Kidney (tissue), 14 donors: Measurements from ENCODE around the gene AQP12A. TPM values are rescaled to one million over a fixed set of nuclear protein-coding genes. Genes with fewer than 3 reads are reported as not detected.
A peak's percentile ranks its signal among the peaks of the same experiment; 100 is the strongest.
"Not testable (repeated sequence)": the region's sequence is repeated elsewhere in the genome, so short reads cannot be mapped to it uniquely, and the experiment has no call there.

Experiments
- DNase-seq, 5 donors: peaks; one replicate each; pipeline ENCODE4 v3.0.0-alpha.2; 2013 to 2020
- FAIRE-seq: peaks from 2 replicates; lab custom pipeline; 2012; peaks lifted over from hg19 to GRCh38; lab: Jason Lieb, UNC
- H3K27ac ChIP-seq, 2 donors: one replicate each; pipeline ENCODE4 v1.7.0; 2013; ENCODE audit warnings: low read depth in 2 of 2, low read length in 2 of 2, inconsistent platforms in 1 of 2
- H3K27me3 ChIP-seq: one replicate; pipeline ENCODE4 v1.7.1; 2013; ENCODE audit warnings: low read length, inconsistent platforms; ENCODE audit not compliant: control insufficient read depth, insufficient read depth
- H3K36me3 ChIP-seq, 3 donors: one replicate each; pipeline versions ENCODE4 v1.7.0 to v1.7.1; 2013; ENCODE audit warnings: low read length in 3 of 3, control low read depth in 1 of 3, inconsistent platforms in 1 of 3; ENCODE audit not compliant: insufficient read depth in 3 of 3, control insufficient read depth in 2 of 3
- H3K4me1 ChIP-seq, 3 donors: one replicate each; pipeline versions ENCODE4 v1.7.0 to v1.7.1; 2013; ENCODE audit warnings: low read length in 3 of 3, inconsistent platforms in 1 of 3, low read depth in 1 of 3; ENCODE audit not compliant: control insufficient read depth in 2 of 3, insufficient read depth in 2 of 3
- H3K4me3 ChIP-seq, 3 donors: one replicate each; pipeline versions ENCODE4 v1.7.0 to v1.8.1; 2013; ENCODE audit warnings: low read length in 3 of 3, control low read depth in 1 of 3, inconsistent platforms in 1 of 3
- H3K9ac ChIP-seq, 3 donors: one replicate each; pipeline versions ENCODE4 v1.7.0 to v1.7.1; 2013; ENCODE audit warnings: low read length in 3 of 3, control low read depth in 1 of 3, inconsistent platforms in 1 of 3
- H3K9me3 ChIP-seq, 3 donors: one replicate each; pipeline versions ENCODE4 v1.7.0 to v1.7.1; 2013; ENCODE audit warnings: low read length in 3 of 3, control low read depth in 1 of 3, inconsistent platforms in 1 of 3; ENCODE audit not compliant: control insufficient read depth in 2 of 3, insufficient read depth in 1 of 3
- CTCF ChIP-seq: IDR thresholded peaks from 3 replicates; pipeline ENCODE4 v1.5.1; 2012; ENCODE audit warnings: mild to moderate bottlenecking, moderate library complexity, borderline replicate concordance; ENCODE audit not compliant: insufficient read depth; ENCODE audit errors: extremely low read depth
- intact Hi-C: fragments of 100-400 bp; cut with DNase I; formaldehyde crosslinking; loops from one replicate; pipeline ENCODE4 v1.11.1; 2022
- polyA plus RNA-seq: library from polyadenylated mRNA; stranded (reverse); fragments of 350-450 nt; fragmentation: Illumina TruSeq; extraction: RNeasy Lipid Tissue Mini Kit (QIAGEN cat#74804); gene quantifications from one replicate; pipeline ENCODE4 v1.2.3, GENCODE V29; 2014; ENCODE audit warnings: low read depth, low replicate concordance; ENCODE audit not compliant: insufficient read depth
- total RNA-seq: library from RNA; stranded (reverse); fragmentation: NEBNext Ultra II Directional; extraction: Animal tissue kit (Norgen Biotek cat#: 25700); gene quantifications from one replicate; pipeline ENCODE4 v1.2.1, GENCODE V29; 2021
- donor health status: control.
- donor health status: control.
- donor health status: control.
- donor health status: control.
- donor health status: control.
- donor health status: DM: yes; HTN: yes; CAD: no.
- donor health status: Normal renal cell carcinoma (clear cell type).

AQP12A gene
- total and polyA plus RNA-seq, 2 donors from 2014 or later = not detected

GRCh38 chr2:240689975-240690374 lies 1.7 kb upstream of the AQP12A start:
- Histone ChIP-seq H3K9ac (no peak overlapping the region), H3K27me3 (no peaks in the 10 kb centered on the region), H3K36me3 (no peaks in the 10 kb centered on the region), H3K4me1 (peaks cover 0 to 3% (median 2%) of the 10 kb centered on the region in 3 donors), H3K27ac (no peak overlapping the region), H3K4me3 (no peak overlapping the region), H3K9me3 (no peaks in the 10 kb centered on the region)
- intact Hi-C loops = no loop called here
- FAIRE-seq (no peak), DNase-seq (peak in 2 of 5 donors; percentile 7 to 32)
- no peak for TF ChIP-seq CTCF

- H3K4me1 ChIP-seq, H3K27ac ChIP-seq, H3K4me3 ChIP-seq, intact Hi-C loops, H3K36me3 ChIP-seq, H3K27me3 ChIP-seq, H3K9me3 ChIP-seq, H3K9ac ChIP-seq, FAIRE-seq: not testable (repeated sequence)
- peak in 2 of 5 donors; percentile 2 to 48 for DNase-seq
These were observed 1.1 kb upstream of the AQP12A start for GRCh38 chr2:240690421-240691074.

- H3K9ac ChIP-seq, FAIRE-seq, H3K27ac ChIP-seq, H3K4me3 ChIP-seq, H3K9me3 ChIP-seq, H3K4me1 ChIP-seq, intact Hi-C loops, H3K27me3 ChIP-seq, H3K36me3 ChIP-seq: not testable (repeated sequence)
- peak in 1 of 5 donors; percentile 47 for DNase-seq
These were observed 615 bp upstream of the AQP12A start for GRCh38 chr2:240691075-240691427.

- H3K27ac ChIP-seq, H3K36me3 ChIP-seq, H3K9me3 ChIP-seq, H3K4me3 ChIP-seq, H3K27me3 ChIP-seq, H3K9ac ChIP-seq, H3K4me1 ChIP-seq, intact Hi-C loops, FAIRE-seq: not testable (repeated sequence)
- peak in 1 of 5 donors; percentile 50 for DNase-seq
These were observed 1.2 kb downstream of the AQP12A start for GRCh38 chr2:240692583-240693561.

- not testable (repeated sequence) for H3K4me1 ChIP-seq
These were observed 2.6 kb downstream of the AQP12A start for GRCh38 chr2:240694304-240694703.

GRCh38 chr2:240695593-240695992 lies 3.9 kb downstream of the AQP12A start:
- H3K36me3 ChIP-seq, H3K4me1 ChIP-seq, intact Hi-C loops, H3K4me3 ChIP-seq, DNase-seq, FAIRE-seq, H3K9me3 ChIP-seq, H3K27me3 ChIP-seq, H3K27ac ChIP-seq, H3K9ac ChIP-seq: not testable (repeated sequence)

More at GRCh38 chr2:240694304-240694703, 2.6 kb downstream of the AQP12A start:
- H3K27ac ChIP-seq, H3K9me3 ChIP-seq, H3K9ac ChIP-seq, H3K36me3 ChIP-seq, H3K4me3 ChIP-seq, intact Hi-C loops, DNase-seq, H3K27me3 ChIP-seq, FAIRE-seq: not testable (repeated sequence)

GRCh38 chr2:240696469-240696868 lies 4.8 kb downstream of the AQP12A start:
- H3K27me3 ChIP-seq, H3K36me3 ChIP-seq, FAIRE-seq, H3K4me1 ChIP-seq, H3K4me3 ChIP-seq, H3K9ac ChIP-seq, intact Hi-C loops, DNase-seq, H3K9me3 ChIP-seq, H3K27ac ChIP-seq: not testable (repeated sequence)
